KMS-11 (cell line): ENCODE data around the gene IMMP2L.

Experiments
- H2AFZ ChIP-seq: fragments of 200-600 bp; sonication (generic); 2 replicates; pipeline ENCODE4 v1.6.1; 2016; ENCODE audit warnings: antibody characterized with exemption, mixed run types, low read depth
- H3K27ac ChIP-seq: fragments of 200-600 bp; sonication (generic); 2 replicates; pipeline ENCODE4 v1.6.1; 2016; ENCODE audit warnings: mild to moderate bottlenecking, mixed run types
- H3K27me3 ChIP-seq: fragments of 200-600 bp; sonication (generic); 2 replicates; pipeline ENCODE4 v1.6.1; 2017; ENCODE audit warnings: mild to moderate bottlenecking, low read depth, mixed run types, moderate library complexity; ENCODE audit not compliant: insufficient read depth
- H3K36me3 ChIP-seq: fragments of 200-600 bp; sonication (generic); 2 replicates; pipeline ENCODE4 v1.6.1; 2017; ENCODE audit warnings: mild to moderate bottlenecking, mixed run types; ENCODE audit not compliant: insufficient read depth
- H3K4me1 ChIP-seq: fragments of 200-600 bp; sonication (generic); 2 replicates; pipeline ENCODE4 v1.6.1; 2016; ENCODE audit warnings: mild to moderate bottlenecking, low read depth, mixed run types; ENCODE audit not compliant: poor library complexity, severe bottlenecking
- H3K4me2 ChIP-seq: fragments of 200-600 bp; sonication (generic); 2 replicates; pipeline ENCODE4 v1.7.0; 2016; ENCODE audit warnings: mild to moderate bottlenecking, mixed run types
- H3K4me3 ChIP-seq: fragments of 200-600 bp; sonication (generic); IDR thresholded peaks from 2 replicates; pipeline ENCODE4 v1.6.1; 2017; ENCODE audit warnings: low read depth, low read length, mixed read lengths; ENCODE audit not compliant: insufficient read depth
- H3K79me2 ChIP-seq: fragments of 200-600 bp; sonication (generic); 2 replicates; pipeline ENCODE4 v1.6.1; 2016; ENCODE audit warnings: low read depth, mixed run types; ENCODE audit not compliant: insufficient read depth
- H3K9ac ChIP-seq: fragments of 200-600 bp; sonication (generic); 2 replicates; pipeline ENCODE4 v1.6.1; 2016; ENCODE audit warnings: mild to moderate bottlenecking, mixed run types
- H4K20me1 ChIP-seq: fragments of 200-600 bp; sonication (generic); 2 replicates; pipeline ENCODE4 v1.6.1; 2016; ENCODE audit warnings: mild to moderate bottlenecking, mixed run types; ENCODE audit not compliant: insufficient read depth
- TF ChIP-seq, protein P1 (sequence below): fragments of 200-600 bp; sonication (generic); conservative IDR thresholded peaks from 2 replicates; pipeline ENCODE4 v1.6.1; 2017; ENCODE audit warnings: low read depth, mild to moderate bottlenecking, antibody characterized with exemption, low read length, moderate library complexity, mixed read lengths

The IMMP2L gene

GRCh38 chr7:111096997-111097396, 465.3 kb downstream of the IMMP2L start:
- H3K4me1 ChIP-seq: peaks cover 32% of the 10 kb centered on the region
- no peak overlapping the region for H3K4me3 ChIP-seq
- no peaks in the 10 kb centered on the region for H3K27me3 ChIP-seq
- H3K79me2 ChIP-seq: no peaks in the 10 kb centered on the region
- no peak overlapping the region for H3K4me2 ChIP-seq
- no peaks in the 10 kb centered on the region for H3K36me3 ChIP-seq
- no peak overlapping the region for H3K9ac ChIP-seq
- TF ChIP-seq, protein P1, sequence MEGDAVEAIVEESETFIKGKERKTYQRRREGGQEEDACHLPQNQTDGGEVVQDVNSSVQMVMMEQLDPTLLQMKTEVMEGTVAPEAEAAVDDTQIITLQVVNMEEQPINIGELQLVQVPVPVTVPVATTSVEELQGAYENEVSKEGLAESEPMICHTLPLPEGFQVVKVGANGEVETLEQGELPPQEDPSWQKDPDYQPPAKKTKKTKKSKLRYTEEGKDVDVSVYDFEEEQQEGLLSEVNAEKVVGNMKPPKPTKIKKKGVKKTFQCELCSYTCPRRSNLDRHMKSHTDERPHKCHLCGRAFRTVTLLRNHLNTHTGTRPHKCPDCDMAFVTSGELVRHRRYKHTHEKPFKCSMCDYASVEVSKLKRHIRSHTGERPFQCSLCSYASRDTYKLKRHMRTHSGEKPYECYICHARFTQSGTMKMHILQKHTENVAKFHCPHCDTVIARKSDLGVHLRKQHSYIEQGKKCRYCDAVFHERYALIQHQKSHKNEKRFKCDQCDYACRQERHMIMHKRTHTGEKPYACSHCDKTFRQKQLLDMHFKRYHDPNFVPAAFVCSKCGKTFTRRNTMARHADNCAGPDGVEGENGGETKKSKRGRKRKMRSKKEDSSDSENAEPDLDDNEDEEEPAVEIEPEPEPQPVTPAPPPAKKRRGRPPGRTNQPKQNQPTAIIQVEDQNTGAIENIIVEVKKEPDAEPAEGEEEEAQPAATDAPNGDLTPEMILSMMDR: no peak
- no peaks in the 10 kb centered on the region for H4K20me1 ChIP-seq
- no peak overlapping the region for H3K27ac ChIP-seq
- H2AFZ ChIP-seq: no peak overlapping the region

DNA sequence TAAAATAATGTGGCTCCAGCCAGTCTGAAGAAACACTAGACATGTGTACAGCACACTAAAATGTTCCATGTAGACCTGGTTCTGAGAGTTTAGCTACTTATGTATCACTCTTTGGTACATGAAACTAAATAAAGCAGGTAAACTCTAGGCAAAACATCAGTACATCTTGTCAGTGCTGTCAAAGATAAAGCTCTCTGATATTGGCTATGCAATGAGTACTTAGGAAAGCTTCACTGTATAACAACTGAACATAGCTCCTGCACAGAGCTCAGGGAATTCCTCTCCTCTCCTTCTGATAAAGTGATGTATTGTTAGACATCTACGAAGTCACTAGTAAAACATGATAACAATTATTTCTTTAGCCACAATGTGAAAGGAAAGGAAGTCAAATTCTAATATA, 467.9 kb downstream of the IMMP2L start:
- Histone ChIP-seq H3K4me1 (peaks cover 58% of the 10 kb centered on the region), H3K27me3 (no peaks in the 10 kb centered on the region), H2AFZ (no peak overlapping the region), H3K27ac (no peak overlapping the region), H3K9ac (no peak overlapping the region), H4K20me1 (no peaks in the 10 kb centered on the region), H3K79me2 (no peaks in the 10 kb centered on the region), H3K36me3 (no peaks in the 10 kb centered on the region), H3K4me3 (no peak overlapping the region), H3K4me2 (peak overlapping the region; percentile 72; the same call in 1 of the 2 replicates)
- TF ChIP-seq, protein P1: no peak

DNA sequence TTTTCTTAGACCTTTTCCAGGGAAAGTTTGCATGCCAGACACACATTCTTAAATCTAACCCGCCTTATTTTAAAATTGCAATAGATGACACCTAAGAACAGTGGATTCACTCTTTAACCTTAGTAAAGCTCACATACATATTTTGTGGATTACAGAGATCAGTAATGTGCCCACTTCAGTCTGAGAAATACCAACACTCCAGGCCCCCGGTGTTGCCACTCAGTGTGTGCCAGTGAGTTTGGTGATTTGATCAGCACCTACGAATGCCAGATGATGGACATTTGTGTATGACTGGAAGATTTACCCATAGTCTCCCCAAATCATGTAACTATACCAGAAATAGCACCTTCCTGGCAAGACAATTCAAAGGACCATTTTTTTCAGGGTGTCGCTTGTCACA, 468.8 kb downstream of the IMMP2L start:
- H3K36me3 ChIP-seq: no peaks in the 10 kb centered on the region
- TF ChIP-seq, protein P1: no peak
- H3K4me2 ChIP-seq: peak overlapping the region; percentile 72
- no peak overlapping the region for H3K9ac ChIP-seq
- H3K27ac ChIP-seq: peak overlapping the region; percentile 46; the same call in 1 of the 2 replicates
- H2AFZ ChIP-seq: no peak overlapping the region
- peaks cover 65% of the 10 kb centered on the region for H3K4me1 ChIP-seq
- H3K79me2 ChIP-seq: no peaks in the 10 kb centered on the region
- H3K4me3 ChIP-seq: no peak overlapping the region
- H3K27me3 ChIP-seq: no peaks in the 10 kb centered on the region
- H4K20me1 ChIP-seq: no peaks in the 10 kb centered on the region

- Histone ChIP-seq H3K79me2 (no peaks in the 10 kb centered on the region), H3K4me1 (peaks cover 65% of the 10 kb centered on the region), H4K20me1 (no peaks in the 10 kb centered on the region), H3K27me3 (no peaks in the 10 kb centered on the region), H3K4me3 (no peak overlapping the region), H3K9ac (peak overlapping the region; percentile 1; the same call in 1 of the 2 replicates), H3K27ac (peak overlapping the region; percentile 46), H3K4me2 (peak overlapping the region; percentile 72), H2AFZ (no peak overlapping the region), H3K36me3 (no peaks in the 10 kb centered on the region)
- TF ChIP-seq, protein P1: no peak
Observed at GRCh38 chr7:111092406-111093236, 469.7 kb downstream of the IMMP2L start.
